GM18511 (cell line): ENCODE measurements around the gene MYBPHL.
A peak's percentile ranks its signal among the peaks of the same experiment; 100 is the strongest.

Source experiments
- ATAC-seq: cut with Tn5 transposase; IDR thresholded peaks from one replicate; pipeline ENCODE4 v1.9.1; 2021; ENCODE audit warnings: mild to moderate bottlenecking, moderate library complexity; ENCODE audit not compliant: unreplicated experiment

MYBPHL gene

GRCh38 chr1:109266965-109267364, 39.8 kb downstream of the MYBPHL start:
- ATAC-seq: no peak

- ATAC-seq: no peak
Observed at GRCh38 chr1:109265741-109266330, 41.0 kb downstream of the MYBPHL start.

- no peak for ATAC-seq
Observed at GRCh38 chr1:109265016-109265415, 41.8 kb downstream of the MYBPHL start.

GRCh38 chr1:109264379-109264755, 42.4 kb downstream of the MYBPHL start:
- ATAC-seq: no peak

GRCh38 chr1:109263597-109264378, 43.0 kb downstream of the MYBPHL start:
- peak; percentile 85 for ATAC-seq

GRCh38 chr1:109263234-109263596, 43.6 kb downstream of the MYBPHL start:
- ATAC-seq: peak; percentile 32

GRCh38 chr1:109262231-109263055, 44.4 kb downstream of the MYBPHL start:
- no peak for ATAC-seq

GRCh38 chr1:109261578-109261977, 45.2 kb downstream of the MYBPHL start:
- no peak for ATAC-seq

GRCh38 chr1:109261006-109261405, 45.8 kb downstream of the MYBPHL start:
- ATAC-seq: no peak

- no peak for ATAC-seq
Observed at GRCh38 chr1:109259674-109260557, 46.9 kb downstream of the MYBPHL start.

GRCh38 chr1:109258481-109259466, 48.0 kb downstream of the MYBPHL start:
- no peak for ATAC-seq

- no peak for ATAC-seq
Observed at GRCh38 chr1:109257682-109258421, 49.0 kb downstream of the MYBPHL start.

- ATAC-seq: no peak
Observed at GRCh38 chr1:109256971-109257681, 49.7 kb downstream of the MYBPHL start.

- ATAC-seq: no peak
Observed at GRCh38 chr1:109256085-109256484, 50.7 kb downstream of the MYBPHL start.

- ATAC-seq: no peak
Observed at GRCh38 chr1:109255678-109256077, 51.1 kb downstream of the MYBPHL start.

- ATAC-seq: no peak
Observed at GRCh38 chr1:109255097-109255651, 51.6 kb downstream of the MYBPHL start.

GRCh38 chr1:109254621-109255096, 52.2 kb downstream of the MYBPHL start:
- no peak for ATAC-seq
